ENCODE data around the gene TP53.

Gene TP53

GRCh38 chr17:7687072-7687907, at the start of gene TP53:
Gene TP53 (minus strand): TSS chr17:7687490. CDS start chr17:7676594, 10,896 bp downstream.
- DNase-seq = peak; percentile 97

GRCh38 chr17:7732981-7733539, 45.8 kb upstream of the TP53 start:
- no peak for DNase-seq

GRCh38 chr17:7729816-7730215, 42.5 kb upstream of the TP53 start:
- DNase-seq = no peak

GRCh38 chr17:7727886-7728285, 40.6 kb upstream of the TP53 start:
- no peak for DNase-seq

GRCh38 chr17:7721612-7722011, 34.3 kb upstream of the TP53 start:
- no peak for DNase-seq

GRCh38 chr17:7720125-7720524, 32.8 kb upstream of the TP53 start:
- DNase-seq = no peak

- no peak for DNase-seq
These were observed 32.4 kb upstream of the TP53 start for GRCh38 chr17:7719661-7720060.

- DNase-seq = peak; percentile 34
These were observed 30.6 kb upstream of the TP53 start for GRCh38 chr17:7717756-7718350.

- DNase-seq = peak; percentile 99
These were observed 29.8 kb upstream of the TP53 start, which contains the start of gene DNAH2 for GRCh38 chr17:7716901-7717755. Gene DNAH2 (plus strand): TSS chr17:7717744. CDS start chr17:7719735, 1,991 bp downstream.

GRCh38 chr17:7715936-7716886, 28.9 kb upstream of the TP53 start:
- peak; percentile 59 for DNase-seq

- no peak for DNase-seq
These were observed 27.7 kb upstream of the TP53 start for GRCh38 chr17:7714721-7715594.

GRCh38 chr17:7713782-7714181, 26.5 kb upstream of the TP53 start:
- no peak for DNase-seq

- DNase-seq = peak; percentile 70
These were observed 25.0 kb upstream of the TP53 start for GRCh38 chr17:7712111-7712771.

- DNase-seq = no peak
These were observed 23.9 kb upstream of the TP53 start for GRCh38 chr17:7711051-7711755.

- DNase-seq = no peak
These were observed 23.0 kb upstream of the TP53 start for GRCh38 chr17:7710301-7710700.

GRCh38 chr17:7709031-7709430, 21.7 kb upstream of the TP53 start:
- DNase-seq = no peak

- no peak for DNase-seq
These were observed 20.8 kb upstream of the TP53 start for GRCh38 chr17:7707858-7708750.

GRCh38 chr17:7707446-7707845, 20.2 kb upstream of the TP53 start:
- DNase-seq = peak; percentile 19
